Prostate gland (tissue), 2 donors: ENCODE results near the gene ABI3BP.

Experiments used
- CTCF ChIP-seq, 4 experiments: fragments of 200-600 bp in 2 of 4; fragments of 450-650 bp in 2 of 4; sonication (generic) in 2 of 4; IDR thresholded peaks; 1 replicate in 3 of 4; 2 replicates in 1 of 4; pipeline ENCODE4 v1.5.1; 2016 to 2019; ENCODE audit warnings: antibody characterized with exemption in 4 of 4, mild to moderate bottlenecking in 2 of 4, moderate library complexity in 2 of 4
- POLR2A ChIP-seq: fragments of 450-650 bp; IDR thresholded peaks from one replicate; pipeline ENCODE4 v1.6.1; 2016; ENCODE audit warnings: antibody characterized with exemption, mild to moderate bottlenecking
- POLR2AphosphoS5 ChIP-seq: sonication (generic); formaldehyde crosslinking; IDR thresholded peaks from one replicate; pipeline ENCODE4 v1.6.1; 2017; ENCODE audit warnings: antibody characterized with exemption

DNA sequence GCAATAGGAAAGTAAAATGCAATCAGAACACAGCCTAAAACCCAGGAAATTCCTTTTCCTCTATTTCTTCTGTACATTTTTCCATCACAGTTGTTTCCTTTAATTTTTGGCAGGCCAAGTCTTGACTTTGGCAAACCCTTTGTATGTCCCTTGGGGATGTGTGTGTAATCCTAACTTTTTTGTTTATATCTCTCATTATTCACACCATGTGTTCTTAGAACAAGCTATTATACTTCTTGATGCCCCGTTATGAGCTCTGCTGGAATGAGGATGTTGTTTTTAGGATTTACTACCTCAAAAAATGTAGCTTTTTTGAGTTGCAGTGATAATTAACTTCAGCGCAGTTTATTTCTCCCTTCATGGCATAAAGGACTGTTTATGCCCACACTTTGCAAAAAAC lies 123.4 kb downstream of the ABI3BP start:
- no peak for TF ChIP-seq POLR2AphosphoS5
- TF ChIP-seq CTCF (IDR thresholded peaks at IDR 0.05), result no peak
- no peak for TF ChIP-seq POLR2A
